IMR-90 (cell line): ENCODE data around the gene IQSEC1. TPM values are rescaled to one million over a fixed set of nuclear protein-coding genes. Genes with fewer than 3 reads are reported as not detected.

ENCODE experiments used
- ATAC-seq: fragments of 200-7000 bp; cut with Tn5 transposase; 2 replicates; pipeline ENCODE4 v1.9.1; 2020; ENCODE audit warnings: low read depth, mild to moderate bottlenecking, moderate library complexity
- BruUV-seq: library from RNA; stranded (reverse); fragments of 400-500 nt; replicated peaks from 2 replicates; lab custom pipeline; 2021; lab: Mats Ljungman, UMichigan
- CTCF ChIA-PET: fragments of 300-600 bp; formaldehyde crosslinking; extraction: SDS; loops from one replicate; lab custom pipeline; 2021; ENCODE audit warnings: antibody characterized with exemption; lab: Yijun Ruan, JAX
- POLR2A ChIA-PET: fragments of 300-600 bp; sonication (Branson Sonifier 250); formaldehyde crosslinking; loops from one replicate; lab custom pipeline; 2022; ENCODE audit warnings: antibody characterized with exemption; ENCODE audit not compliant: unreplicated experiment; lab: Charles Lee
- DNase-seq: peaks from one replicate; pipeline ENCODE4 v3.0.0; 2013
- H2AFZ ChIP-seq: replicated peaks from 2 replicates; pipeline ENCODE3; 2013; ENCODE audit warnings: low read length, mild to moderate bottlenecking; ENCODE audit not compliant: poor library complexity
- H2AK5ac ChIP-seq: 2 replicates; pipeline ENCODE4 v1.6.1; 2013; ENCODE audit warnings: low read depth, low read length, inconsistent platforms
- H2AK9ac ChIP-seq: replicated peaks from 2 replicates; pipeline ENCODE3; 2013; ENCODE audit warnings: mild to moderate bottlenecking, low read depth, low read length, moderate library complexity; ENCODE audit not compliant: poor library complexity
- H2BK120ac ChIP-seq: 2 replicates; pipeline ENCODE4 v1.6.1; 2013; ENCODE audit warnings: low read depth, low read length, inconsistent platforms
- H2BK15ac ChIP-seq: 3 replicates; pipeline ENCODE4 v1.6.1; 2013; ENCODE audit warnings: low read depth, low read length, inconsistent platforms
- H2BK20ac ChIP-seq: 2 replicates; pipeline ENCODE4 v1.6.1; 2013; ENCODE audit warnings: low read depth, mild to moderate bottlenecking, inconsistent platforms, low read length, moderate library complexity
- H2BK5ac ChIP-seq: 2 replicates; pipeline ENCODE4 v1.6.1; 2013; ENCODE audit warnings: mild to moderate bottlenecking, low read depth, low read length, inconsistent platforms; ENCODE audit not compliant: poor library complexity, severe bottlenecking
- H3K14ac ChIP-seq: replicated peaks from 2 replicates; pipeline ENCODE4 v1.6.1; 2013; ENCODE audit warnings: low read depth, low read length, inconsistent platforms
- H3K18ac ChIP-seq: 2 replicates; pipeline ENCODE4 v1.6.1; 2013; ENCODE audit warnings: low read depth, low read length, control low read depth
- H3K23ac ChIP-seq: 2 replicates; pipeline ENCODE4 v1.6.1; 2013; ENCODE audit warnings: low read depth, low read length, inconsistent platforms
- H3K27ac ChIP-seq: 2 replicates; pipeline ENCODE4 v1.5.1; 2013; ENCODE audit warnings: mild to moderate bottlenecking, control low read depth, low read length; ENCODE audit not compliant: insufficient read depth
- H3K27me3 ChIP-seq: 2 replicates; pipeline ENCODE4 v1.6.1; 2013; ENCODE audit warnings: low read length; ENCODE audit not compliant: control insufficient read depth, insufficient read depth
- H3K36me3 ChIP-seq: 2 replicates; pipeline ENCODE4 v1.6.1; 2013; ENCODE audit warnings: low read length, mixed read lengths; ENCODE audit not compliant: control insufficient read depth, insufficient read depth
- H3K4ac ChIP-seq: 2 replicates; pipeline ENCODE4 v1.6.1; 2013; ENCODE audit warnings: low read depth, low read length, inconsistent platforms
- H3K4me1 ChIP-seq: 2 replicates; pipeline ENCODE4 v1.6.1; 2013; ENCODE audit warnings: low read length, mixed read lengths; ENCODE audit not compliant: control insufficient read depth, insufficient read depth
- H3K4me2 ChIP-seq: 2 replicates; pipeline ENCODE4 v1.6.1; 2013; ENCODE audit warnings: low read depth, mild to moderate bottlenecking, control low read depth, low read length, moderate library complexity
- H3K4me3 ChIP-seq: 2 replicates; pipeline ENCODE4 v1.5.1; 2013; ENCODE audit warnings: low read depth, mild to moderate bottlenecking, control low read depth, low read length, moderate library complexity; ENCODE audit not compliant: insufficient read depth
- H3K56ac ChIP-seq: 2 replicates; pipeline ENCODE4 v1.6.1; 2013; ENCODE audit warnings: low read length, inconsistent platforms; ENCODE audit not compliant: insufficient read depth; ENCODE audit errors: extremely low read depth
- H3K79me1 ChIP-seq, 2 experiments: 2 replicates each; pipeline ENCODE4 v1.6.1; 2013; ENCODE audit warnings: low read length in 2 of 2, inconsistent platforms in 1 of 2, low read depth in 1 of 2
- H3K9ac ChIP-seq: 2 replicates; pipeline ENCODE4 v1.6.1; 2013; ENCODE audit warnings: low read depth, low read length, control low read depth
- H3K9me1 ChIP-seq: 2 replicates; pipeline ENCODE4 v1.6.1; 2013; ENCODE audit warnings: low read length, inconsistent platforms; ENCODE audit not compliant: insufficient read depth
- H3K9me3 ChIP-seq: 2 replicates; pipeline ENCODE4 v1.6.1; 2013; ENCODE audit warnings: low read length; ENCODE audit not compliant: control insufficient read depth, insufficient read depth
- H4K20me1 ChIP-seq: 2 replicates; pipeline ENCODE4 v1.6.1; 2013; ENCODE audit warnings: low read length, inconsistent platforms; ENCODE audit not compliant: insufficient read depth
- H4K5ac ChIP-seq: 2 replicates; pipeline ENCODE4 v1.6.1; 2013; ENCODE audit warnings: mild to moderate bottlenecking, low read depth, low read length, control low read depth
- H4K8ac ChIP-seq, 2 experiments: 2 replicates each; pipeline ENCODE4 v1.6.1; 2013; ENCODE audit warnings: low read depth in 2 of 2, low read length in 2 of 2, control low read depth in 1 of 2, inconsistent platforms in 1 of 2
- H4K91ac ChIP-seq: 2 replicates; pipeline ENCODE4 v1.6.1; 2013; ENCODE audit warnings: low read depth, low read length, inconsistent platforms; ENCODE audit not compliant: insufficient read depth
- CTCF ChIP-seq: conservative IDR thresholded peaks from 2 replicates; pipeline ENCODE4 v1.5.1; 2012; ENCODE audit warnings: mild to moderate bottlenecking, low read depth, low read length, improper control_type of control experiment
- MAZ ChIP-seq: IDR thresholded peaks from 2 replicates; pipeline ENCODE4 v1.6.1; 2012; ENCODE audit warnings: low read depth, mild to moderate bottlenecking, low read length, improper control_type of control experiment, moderate library complexity, borderline replicate concordance
- POLR2A ChIP-seq: IDR thresholded peaks from 2 replicates; pipeline ENCODE4 v1.6.1; 2012; ENCODE audit warnings: mild to moderate bottlenecking, low read depth, low read length
- WGBS, 2 experiments: methylation state at CpG; one replicate each; pipeline versions ENCODE4 v1.1.5 to v1.1.7; 2013; ENCODE audit warnings: missing lambda C conversion rate in 2 of 2; ENCODE audit not compliant: insufficient read length in 1 of 2; ENCODE audit errors: extremely low coverage in 2 of 2; 5-methylcytosine and 5-hydroxymethylcytosine counted together
- dilution Hi-C: fragments of 300-500 bp; cut with HindIII; formaldehyde crosslinking; loops from one replicate; pipeline ENCODE4 v1.14.3; 2018; ENCODE audit warnings: low sequenced_read_pairs; ENCODE audit not compliant: unreplicated experiment
- in situ Hi-C: fragments of 300-500 bp; cut with MboI; formaldehyde crosslinking; loops from 3 replicates; pipeline ENCODE4 v1.14.3; 2019; ENCODE audit warnings: low sequenced_read_pairs, inconsistent platforms, mixed read lengths
- intact Hi-C: fragments of 100-400 bp; cut with micrococcal nuclease; formaldehyde crosslinking; loops from 2 replicates; pipeline ENCODE4 v1.10.0; 2022
- polyA plus RNA-seq, 3 experiments: library from polyadenylated mRNA; depleted of rRNA; stranded (reverse); fragments of >200 nt; gene quantifications; 2 replicates each; pipeline ENCODE4 v1.2.3, GENCODE V29; 2012; ENCODE audit warnings: low replicate concordance in 1 of 3
- total RNA-seq: library from RNA; depleted of rRNA; stranded (reverse); fragments of >200 nt; gene quantifications from 2 replicates; pipeline ENCODE4 v1.2.3, GENCODE V29; 2012

IQSEC1 gene
- total and polyA plus RNA-seq, 2 of the 4 experiments (the other 2 are of a cell fraction) = 5.9 to 11.9 TPM

GRCh38 chr3:13068269-13069010 is 4.8 kb downstream of the IQSEC1 start:
- Histone ChIP-seq H4K5ac (no peak overlapping the region), H3K27me3 (peaks cover 24% of the 10 kb centered on the region), H3K4me1 (no peaks in the 10 kb centered on the region), H3K27ac (no peak overlapping the region), H3K36me3 (no peaks in the 10 kb centered on the region), H3K79me1 (no peaks in the 10 kb centered on the region), H4K20me1 (no peaks in the 10 kb centered on the region), H3K9me3 (no peaks in the 10 kb centered on the region), H3K56ac (no peak overlapping the region), H3K18ac (no peak overlapping the region), H3K23ac (no peak overlapping the region), H3K4me2 (no peak overlapping the region), H3K9me1 (no peaks in the 10 kb centered on the region), H2BK120ac (no peak overlapping the region), H3K4me3 (no peak overlapping the region), H3K9ac (no peak overlapping the region), H2AK5ac (no peak overlapping the region), H2AK9ac (no peak overlapping the region), H2AFZ (no peak overlapping the region), H2BK20ac (no peak overlapping the region), H4K8ac (no peak overlapping the region), H3K4ac (no peak overlapping the region), H2BK5ac (no peak overlapping the region), H4K91ac (no peak overlapping the region), H3K14ac (no peak overlapping the region), H2BK15ac (no peak overlapping the region)
- 41% methylated on average over 3 of the region's 4 CpGs; no CpG with 5 or more reads in 1 of the 2 experiments for WGBS, 2 experiments
- ATAC-seq (no peak), DNase-seq (no peak)
- TF ChIP-seq MAZ (no peak), POLR2A (no peak), CTCF (no peak)
- no TSS peak for BruUV-seq
- ChIA-PET CTCF (no interaction called here), POLR2A (no interaction called here)
- dilution Hi-C loops = no loop called here
- intact Hi-C loops = no loop called here
- in situ Hi-C loops = no loop called here
